ENCODE results near the gene CYP24A1.

CYP24A1 gene

GRCh38 chr20:54118220-54119001, 55.4 kb downstream of the CYP24A1 start:
- TF ChIP-seq, protein P1, sequence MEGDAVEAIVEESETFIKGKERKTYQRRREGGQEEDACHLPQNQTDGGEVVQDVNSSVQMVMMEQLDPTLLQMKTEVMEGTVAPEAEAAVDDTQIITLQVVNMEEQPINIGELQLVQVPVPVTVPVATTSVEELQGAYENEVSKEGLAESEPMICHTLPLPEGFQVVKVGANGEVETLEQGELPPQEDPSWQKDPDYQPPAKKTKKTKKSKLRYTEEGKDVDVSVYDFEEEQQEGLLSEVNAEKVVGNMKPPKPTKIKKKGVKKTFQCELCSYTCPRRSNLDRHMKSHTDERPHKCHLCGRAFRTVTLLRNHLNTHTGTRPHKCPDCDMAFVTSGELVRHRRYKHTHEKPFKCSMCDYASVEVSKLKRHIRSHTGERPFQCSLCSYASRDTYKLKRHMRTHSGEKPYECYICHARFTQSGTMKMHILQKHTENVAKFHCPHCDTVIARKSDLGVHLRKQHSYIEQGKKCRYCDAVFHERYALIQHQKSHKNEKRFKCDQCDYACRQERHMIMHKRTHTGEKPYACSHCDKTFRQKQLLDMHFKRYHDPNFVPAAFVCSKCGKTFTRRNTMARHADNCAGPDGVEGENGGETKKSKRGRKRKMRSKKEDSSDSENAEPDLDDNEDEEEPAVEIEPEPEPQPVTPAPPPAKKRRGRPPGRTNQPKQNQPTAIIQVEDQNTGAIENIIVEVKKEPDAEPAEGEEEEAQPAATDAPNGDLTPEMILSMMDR (IDR thresholded peaks at IDR 0.05; ENCODE audit: borderline replicate concordance, extremely low read depth, low read length, poor library complexity, severe bottlenecking), result no peak
- no peak for TF ChIP-seq EZH2 (IDR thresholded peaks at IDR 0.05; ENCODE audit: borderline replicate concordance, low read depth, low read length, severe bottlenecking)
- no peaks in the 10 kb centered on the region for H4K20me1 ChIP-seq (ENCODE audit: insufficient read depth, low read length)
- DNase-seq, result no peak
- H3K9ac ChIP-seq (ENCODE audit: low read depth, low read length), result no peak overlapping the region
- no peak overlapping the region for H2AFZ ChIP-seq (ENCODE audit: low read depth, low read length)
- peaks cover 37% of the 10 kb centered on the region for H3K27me3 ChIP-seq (ENCODE audit: insufficient read depth, low read length, poor library complexity)
- H3K4me3 ChIP-seq (ENCODE audit: low read depth in 1 of 2, low read length in 2 of 2), result no peak overlapping the region
- no peak overlapping the region for H3K27ac ChIP-seq (ENCODE audit: low read length)
- H3K36me3 ChIP-seq (ENCODE audit: insufficient read depth, low read length), result no peaks in the 10 kb centered on the region
- no peaks in the 10 kb centered on the region for H3K79me2 ChIP-seq (ENCODE audit: insufficient read depth, low read length)
- no peak for ATAC-seq (ENCODE audit: insufficient read depth, low read depth)
- H3K4me1 ChIP-seq (ENCODE audit: insufficient read depth, low read length), result no peaks in the 10 kb centered on the region
- no peaks in the 10 kb centered on the region for H3K9me3 ChIP-seq (ENCODE audit: insufficient read depth, low read length, severe bottlenecking)
- no peak overlapping the region for H3K4me2 ChIP-seq (ENCODE audit: insufficient read depth, low read length)

DNA sequence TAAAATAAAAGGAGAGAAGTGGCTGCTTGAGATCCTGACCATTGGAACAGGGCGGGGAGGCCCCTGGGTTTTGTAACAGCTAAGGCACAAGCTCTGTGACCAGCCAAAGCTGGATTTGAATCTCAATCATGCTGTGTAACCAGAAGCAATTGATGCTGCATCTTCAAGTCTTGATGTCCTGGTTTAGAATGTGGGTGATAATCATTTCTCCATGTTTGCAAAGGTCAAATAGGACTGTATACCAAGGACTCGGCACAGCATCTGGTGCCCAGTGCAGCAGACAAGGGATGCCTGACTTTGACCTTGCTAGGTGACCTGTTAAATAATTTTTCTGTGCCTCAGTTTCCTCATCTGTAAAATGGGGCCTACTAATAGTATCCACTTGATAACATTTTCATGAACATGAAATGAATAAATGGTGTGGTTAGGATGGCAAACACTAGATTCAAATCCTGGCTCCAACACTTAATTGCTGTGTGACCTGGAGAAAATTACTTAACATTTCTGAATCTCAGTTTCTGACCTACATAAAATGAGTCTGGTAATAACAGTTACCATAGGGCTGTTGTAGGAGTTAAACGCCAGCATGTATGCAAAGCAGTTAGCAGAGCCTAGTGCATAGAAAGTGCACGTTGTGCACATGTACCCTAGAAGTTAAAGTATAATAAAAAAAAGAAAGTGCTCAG, 57.1 kb downstream of the CYP24A1 start:
- H3K4me2 ChIP-seq (ENCODE audit: insufficient read depth, low read length), result no peak overlapping the region
- DNase-seq (no peak), ATAC-seq (ENCODE audit: insufficient read depth, low read depth) (no peak)
- H2AFZ ChIP-seq (ENCODE audit: low read depth, low read length), result no peak overlapping the region
- no peak overlapping the region for H3K9ac ChIP-seq (ENCODE audit: low read depth, low read length)
- no peaks in the 10 kb centered on the region for H3K9me3 ChIP-seq (ENCODE audit: insufficient read depth, low read length, severe bottlenecking)
- no peak overlapping the region for H3K27ac ChIP-seq (ENCODE audit: low read length)
- no peaks in the 10 kb centered on the region for H3K79me2 ChIP-seq (ENCODE audit: insufficient read depth, low read length)
- H3K4me1 ChIP-seq (ENCODE audit: insufficient read depth, low read length), result no peaks in the 10 kb centered on the region
- no peak overlapping the region for H3K4me3 ChIP-seq (ENCODE audit: low read depth in 1 of 2, low read length in 2 of 2)
- TF ChIP-seq, protein P1 (IDR thresholded peaks at IDR 0.05; ENCODE audit: borderline replicate concordance, extremely low read depth, low read length, poor library complexity, severe bottlenecking), result no peak
- no peak for TF ChIP-seq EZH2 (IDR thresholded peaks at IDR 0.05; ENCODE audit: borderline replicate concordance, low read depth, low read length, severe bottlenecking)
- no peaks in the 10 kb centered on the region for H3K36me3 ChIP-seq (ENCODE audit: insufficient read depth, low read length)
- H3K27me3 ChIP-seq (ENCODE audit: insufficient read depth, low read length, poor library complexity), result peaks cover 38% of the 10 kb centered on the region
- no peaks in the 10 kb centered on the region for H4K20me1 ChIP-seq (ENCODE audit: insufficient read depth, low read length)

DNA sequence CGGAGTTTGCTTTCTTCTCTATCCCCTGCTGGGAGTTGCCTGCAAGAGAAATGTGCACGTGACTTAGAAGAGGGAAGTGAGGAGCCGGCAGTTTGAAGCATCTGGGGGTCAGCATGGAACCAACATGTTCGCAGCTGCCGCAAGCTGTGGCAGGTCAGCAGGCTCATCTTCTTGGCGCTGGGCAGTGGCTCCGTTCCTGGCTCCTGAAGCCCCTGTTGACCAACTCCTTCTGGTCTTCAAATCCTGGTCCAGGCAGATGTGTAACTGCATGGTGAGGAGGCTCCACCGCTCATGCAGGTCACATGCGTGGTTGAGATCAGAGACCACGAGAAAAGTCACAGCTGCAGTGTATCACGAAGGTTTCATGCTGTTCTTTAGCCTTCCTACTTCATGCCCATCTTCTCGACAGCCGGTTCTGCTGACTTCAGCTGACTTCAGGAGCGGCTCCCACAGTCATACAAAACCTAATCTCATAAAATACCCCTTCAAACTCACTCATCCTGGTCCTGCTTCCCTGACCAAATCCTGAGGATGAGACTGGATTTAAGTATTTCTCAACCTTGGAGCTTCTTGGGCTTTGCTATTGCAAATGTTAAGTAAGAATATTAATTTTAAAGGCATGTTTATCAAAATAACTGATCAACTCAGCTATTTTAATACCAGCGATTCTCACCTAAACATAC, 58.5 kb downstream of the CYP24A1 start:
- ATAC-seq (ENCODE audit: insufficient read depth, low read depth), result no peak
- TF ChIP-seq, protein P1 (IDR thresholded peaks at IDR 0.05; ENCODE audit: borderline replicate concordance, extremely low read depth, low read length, poor library complexity, severe bottlenecking), result no peak
- TF ChIP-seq EZH2 (IDR thresholded peaks at IDR 0.05; ENCODE audit: borderline replicate concordance, low read depth, low read length, severe bottlenecking), result no peak
- Histone ChIP-seq H4K20me1 (ENCODE audit: insufficient read depth, low read length) (no peaks in the 10 kb centered on the region), H2AFZ (ENCODE audit: low read depth, low read length) (no peak overlapping the region), H3K79me2 (ENCODE audit: insufficient read depth, low read length) (no peaks in the 10 kb centered on the region), H3K9ac (ENCODE audit: low read depth, low read length) (no peak overlapping the region), H3K36me3 (ENCODE audit: insufficient read depth, low read length) (no peaks in the 10 kb centered on the region), H3K4me2 (ENCODE audit: insufficient read depth, low read length) (no peak overlapping the region), H3K4me3 (ENCODE audit: low read depth in 1 of 2, low read length in 2 of 2) (no peak overlapping the region), H3K27me3 (ENCODE audit: insufficient read depth, low read length, poor library complexity) (peaks cover 35% of the 10 kb centered on the region), H3K4me1 (ENCODE audit: insufficient read depth, low read length) (no peaks in the 10 kb centered on the region), H3K9me3 (ENCODE audit: insufficient read depth, low read length, severe bottlenecking) (no peaks in the 10 kb centered on the region), H3K27ac (ENCODE audit: low read length) (no peak overlapping the region)
- DNase-seq, result no peak
